HG02884 (cell line): Measurements from ENCODE around the gene NKAIN2.

Experiments
- ATAC-seq: cut with Tn5 transposase; IDR thresholded peaks from one replicate; pipeline ENCODE4 v1.9.1; 2021; ENCODE audit warnings: mild to moderate bottlenecking, moderate library complexity; ENCODE audit not compliant: unreplicated experiment

Gene NKAIN2

DNA sequence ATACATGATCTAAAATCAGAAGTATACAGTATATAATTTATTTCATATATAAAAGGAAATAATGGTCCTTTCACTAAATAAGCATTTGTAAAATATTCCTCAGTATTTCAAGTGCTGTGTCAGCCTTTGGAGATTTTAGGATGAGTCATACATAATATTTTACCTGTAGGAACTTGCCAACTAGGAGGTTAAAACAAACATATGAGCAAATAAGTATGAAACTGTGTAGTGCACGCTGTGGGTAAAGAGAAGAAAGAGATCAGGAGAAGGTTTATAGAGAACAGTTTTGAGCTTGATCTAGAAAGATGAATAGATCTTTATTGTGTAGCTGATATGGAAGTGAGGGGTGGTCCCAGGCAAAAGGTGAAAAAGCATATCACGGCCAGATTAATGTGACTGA, 988.7 kb downstream of the NKAIN2 start:
- no peak for ATAC-seq

- ATAC-seq: no peak
These were observed 989.7 kb downstream of the NKAIN2 start for GRCh38 chr6:124793398-124793797.

DNA sequence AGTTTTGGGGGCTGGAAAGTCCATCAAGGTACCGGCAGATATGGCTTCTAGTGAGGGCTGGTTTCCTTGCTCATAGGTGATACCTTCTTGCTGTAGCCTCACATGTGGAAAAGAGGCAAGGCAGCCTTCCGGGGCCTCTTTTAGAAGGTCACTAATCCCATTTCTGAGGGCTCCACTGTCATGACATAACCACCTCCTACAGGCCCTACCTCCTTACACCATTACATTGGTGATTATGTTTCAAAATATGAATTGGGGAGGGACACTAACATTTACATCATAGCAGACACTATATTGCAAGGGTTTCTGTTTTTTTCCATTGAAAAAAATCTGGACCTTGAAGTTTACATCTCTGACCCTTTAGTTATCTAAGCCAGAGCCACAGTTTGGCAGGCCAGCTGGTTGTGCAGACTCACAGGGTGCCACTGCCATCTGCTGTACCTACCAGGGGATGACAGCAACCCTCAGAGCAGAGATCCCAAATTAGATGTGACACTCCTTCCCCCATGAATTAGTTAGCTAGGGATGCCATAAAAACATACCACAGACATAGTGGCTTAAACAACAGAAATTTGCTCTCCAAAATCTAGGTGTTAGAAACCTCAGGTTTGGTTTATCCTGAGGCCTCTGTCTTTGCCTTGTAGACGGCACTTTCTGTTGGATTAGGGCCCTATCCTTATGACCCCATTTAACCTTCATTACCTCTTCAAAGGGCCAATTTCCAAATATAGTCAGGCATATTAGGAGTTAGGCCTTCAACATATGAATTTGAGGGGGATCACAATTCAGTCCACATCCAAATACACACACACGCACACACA, 992.2 kb downstream of the NKAIN2 start:
- ATAC-seq: no peak

- no peak for ATAC-seq
These were observed 992.9 kb downstream of the NKAIN2 start for GRCh38 chr6:124796464-124796970.

DNA sequence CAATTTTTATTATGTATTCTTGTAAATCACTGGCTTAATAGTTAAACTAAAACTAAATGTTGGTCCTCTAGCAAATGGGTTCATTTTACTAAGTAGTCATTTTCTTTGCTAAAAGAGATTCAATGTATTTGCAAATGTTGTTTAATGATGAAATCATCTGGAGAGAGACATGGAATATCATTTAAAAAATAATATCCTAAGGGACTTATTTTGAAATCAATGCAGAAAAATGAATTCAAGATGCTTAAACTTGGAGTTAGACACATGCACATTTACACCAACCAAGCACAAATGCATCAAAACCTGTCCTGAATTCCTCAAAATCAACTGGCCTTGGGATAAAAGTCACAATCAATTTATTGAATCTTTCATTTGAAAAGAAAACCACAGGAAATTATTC, 993.6 kb downstream of the NKAIN2 start:
- ATAC-seq: no peak

DNA sequence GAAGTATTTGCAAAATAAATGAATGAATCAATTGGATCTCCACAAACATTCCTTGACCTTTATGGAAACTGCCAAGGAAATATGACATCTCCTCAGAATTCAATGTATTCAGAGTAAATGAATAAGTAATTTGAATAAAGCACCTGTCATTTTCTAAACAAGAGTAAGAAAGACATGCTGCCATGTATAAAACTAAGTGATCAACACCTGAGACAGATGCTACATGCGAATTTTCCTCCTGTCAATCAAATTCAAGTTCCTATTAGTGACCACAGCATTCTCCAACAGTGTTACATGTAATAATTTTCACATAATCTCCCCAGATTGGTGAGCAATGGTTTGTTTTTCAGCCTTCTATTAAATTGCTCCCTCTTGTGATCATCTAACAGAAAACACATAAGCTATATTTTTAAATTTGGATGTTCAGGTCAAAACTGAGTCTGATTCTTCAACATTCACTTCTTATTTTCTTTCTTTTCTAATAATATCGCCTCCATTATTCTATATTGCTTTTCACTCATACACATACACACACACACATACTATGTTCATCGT, 995.4 kb downstream of the NKAIN2 start:
- no peak for ATAC-seq

- ATAC-seq: no peak
These were observed 996.0 kb downstream of the NKAIN2 start for GRCh38 chr6:124799638-124800037.

- no peak for ATAC-seq
These were observed 996.6 kb downstream of the NKAIN2 start for GRCh38 chr6:124800222-124800621.

- ATAC-seq: no peak
These were observed 1008.4 kb downstream of the NKAIN2 start for GRCh38 chr6:124812067-124812466.

- no peak for ATAC-seq
These were observed 1015.7 kb downstream of the NKAIN2 start for GRCh38 chr6:124819346-124819745.

GRCh38 chr6:124822204-124822613, 1018.5 kb downstream of the NKAIN2 start:
- ATAC-seq: no peak

DNA sequence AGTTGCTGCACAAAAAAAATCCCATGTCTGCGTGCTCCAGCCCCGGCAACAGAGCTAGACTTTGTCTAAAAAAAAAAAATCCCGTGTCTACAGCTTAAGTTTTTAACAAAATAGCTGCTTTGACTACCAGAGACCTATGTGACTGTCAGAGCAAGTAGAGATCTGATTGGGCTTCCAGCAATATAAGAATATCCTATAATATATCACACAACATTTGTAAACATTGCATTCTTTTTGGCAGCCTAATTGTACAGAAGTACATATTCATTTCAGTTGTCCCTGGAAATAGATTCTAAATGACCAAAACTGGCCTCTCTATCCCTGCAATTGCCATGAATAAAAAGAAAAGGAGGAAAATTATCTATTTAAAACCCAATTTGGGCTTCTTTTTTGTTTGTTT, 1019.1 kb downstream of the NKAIN2 start:
- ATAC-seq: no peak

GRCh38 chr6:124823240-124824111, 1019.8 kb downstream of the NKAIN2 start:
- no peak for ATAC-seq

- no peak for ATAC-seq
These were observed 1021.9 kb downstream of the NKAIN2 start for GRCh38 chr6:124825564-124825963.

DNA sequence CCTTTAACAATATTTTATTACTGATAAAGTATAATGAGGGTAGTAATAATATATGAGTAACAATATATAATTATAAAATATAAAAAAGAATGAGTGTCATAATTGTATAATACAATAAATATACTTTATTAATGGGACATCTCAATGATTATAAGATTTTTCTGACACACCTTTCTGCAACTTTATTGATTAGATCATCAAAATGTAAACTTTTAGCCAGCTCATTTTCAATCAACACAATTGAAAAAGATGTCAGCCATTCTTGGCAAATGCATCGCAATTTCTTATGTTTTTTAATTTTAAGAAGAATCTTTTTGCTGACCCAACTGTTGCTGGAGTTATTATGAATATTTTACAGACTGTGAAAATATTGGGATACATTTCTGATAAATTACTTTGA, 1026.2 kb downstream of the NKAIN2 start:
- ATAC-seq: no peak

DNA sequence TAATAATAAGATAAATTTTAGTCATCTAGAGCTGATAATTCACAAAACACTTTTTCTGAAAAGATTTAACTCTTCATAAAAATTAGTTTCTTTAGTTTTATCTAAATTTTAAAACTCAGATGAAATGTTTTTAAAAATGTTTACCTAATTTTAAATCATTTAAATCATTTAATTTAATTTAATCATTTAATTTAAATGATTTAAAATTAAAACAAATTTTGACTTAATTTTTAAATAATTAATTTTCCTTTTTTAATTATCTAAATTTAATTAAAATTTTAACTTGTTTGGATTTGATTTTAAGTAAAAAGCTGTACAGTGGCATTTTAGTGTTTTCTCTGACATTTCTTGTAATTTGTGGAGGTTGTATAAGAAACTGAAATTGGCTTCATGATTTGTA, 1026.8 kb downstream of the NKAIN2 start:
- ATAC-seq: no peak

DNA sequence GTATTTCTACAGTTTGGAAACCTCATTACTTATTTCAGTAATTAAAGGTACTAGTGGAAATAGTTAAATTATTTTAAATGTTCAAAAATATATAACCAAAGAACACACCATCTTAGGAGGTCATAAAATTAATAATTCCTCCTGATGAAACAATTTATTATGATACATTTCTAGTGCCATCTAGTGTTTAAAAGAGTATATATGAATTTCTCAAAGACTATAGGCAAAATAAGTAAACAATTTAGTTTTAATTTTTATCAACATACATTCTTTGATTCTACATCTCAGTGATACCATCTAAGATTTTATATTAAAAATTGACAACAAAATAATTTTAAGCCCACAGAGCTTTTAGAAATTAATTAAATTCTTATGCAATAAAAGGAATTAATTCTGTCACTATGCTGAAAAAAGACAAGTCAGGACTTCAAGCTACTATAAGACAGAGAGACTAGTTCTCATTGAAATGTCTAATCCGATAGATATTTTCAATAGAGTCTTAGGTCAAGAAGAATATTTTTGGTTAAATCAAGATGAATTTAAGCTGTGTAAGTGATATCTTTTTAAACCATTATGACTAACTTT, 1050.8 kb downstream of the NKAIN2 start:
- no peak for ATAC-seq

DNA sequence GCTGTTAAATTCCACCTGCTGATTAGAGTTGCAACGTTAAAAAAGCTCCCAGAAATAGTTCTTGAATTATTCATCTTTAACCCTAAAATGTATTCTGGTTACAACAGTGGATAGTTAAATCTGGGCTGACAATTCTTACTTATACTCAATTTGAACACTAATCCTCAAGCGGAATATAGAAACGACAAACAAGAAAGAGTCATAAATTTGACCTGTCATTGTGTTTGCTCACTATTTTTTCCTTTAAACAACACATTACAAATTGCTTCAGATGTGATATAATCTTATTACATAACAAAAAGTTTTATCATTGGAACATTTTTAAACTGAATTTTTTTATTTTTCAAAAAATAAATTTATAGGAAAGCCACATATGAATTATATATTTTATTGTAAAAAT, 1054.1 kb downstream of the NKAIN2 start:
- ATAC-seq: no peak

DNA sequence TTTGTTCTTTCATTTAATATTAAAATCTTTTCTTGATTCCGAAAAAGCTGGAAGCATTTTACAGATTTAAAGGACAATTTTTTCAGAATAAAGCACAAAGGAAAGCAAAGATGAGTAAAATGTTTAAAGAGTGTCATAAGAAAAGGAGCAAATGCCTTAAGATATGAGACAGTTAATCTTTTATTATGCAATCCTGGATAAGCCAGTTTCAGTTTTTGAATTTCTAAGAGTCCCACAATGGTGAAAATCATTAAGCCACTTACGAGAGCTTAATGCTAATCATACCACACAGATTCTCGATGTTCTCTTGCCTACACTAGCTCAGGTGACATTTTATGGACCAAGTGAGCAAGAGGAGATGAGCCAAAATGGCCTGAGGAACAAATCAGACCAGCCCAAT, 1054.9 kb downstream of the NKAIN2 start:
- no peak for ATAC-seq

DNA sequence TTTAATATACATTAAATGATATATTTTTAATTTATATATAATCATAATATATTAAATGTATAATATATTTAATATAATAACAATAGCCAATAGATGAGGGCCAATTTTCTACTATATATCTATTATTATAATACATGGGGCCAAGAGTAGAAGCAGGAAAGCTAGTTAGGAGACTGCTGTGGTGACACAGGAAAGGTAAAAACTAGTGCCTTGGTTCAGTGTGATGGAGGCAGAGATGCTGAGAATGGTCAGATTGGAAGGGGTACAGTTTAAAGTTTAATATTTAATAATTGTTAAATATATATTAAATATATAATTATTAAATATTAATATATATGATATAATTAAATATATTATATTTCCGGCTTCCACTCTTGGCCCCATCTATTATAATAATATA, 1055.7 kb downstream of the NKAIN2 start:
- ATAC-seq: no peak

- no peak for ATAC-seq
These were observed 1062.4 kb downstream of the NKAIN2 start for GRCh38 chr6:124866040-124866439.
